Putamen (tissue), 1 donor: ENCODE data around the gene EXOC3L4.

Source experiments
- DNase-seq: peaks from one replicate; pipeline ENCODE4 v3.0.0-alpha.2; 2016; ENCODE audit warnings: low spot score

Gene EXOC3L4

DNA sequence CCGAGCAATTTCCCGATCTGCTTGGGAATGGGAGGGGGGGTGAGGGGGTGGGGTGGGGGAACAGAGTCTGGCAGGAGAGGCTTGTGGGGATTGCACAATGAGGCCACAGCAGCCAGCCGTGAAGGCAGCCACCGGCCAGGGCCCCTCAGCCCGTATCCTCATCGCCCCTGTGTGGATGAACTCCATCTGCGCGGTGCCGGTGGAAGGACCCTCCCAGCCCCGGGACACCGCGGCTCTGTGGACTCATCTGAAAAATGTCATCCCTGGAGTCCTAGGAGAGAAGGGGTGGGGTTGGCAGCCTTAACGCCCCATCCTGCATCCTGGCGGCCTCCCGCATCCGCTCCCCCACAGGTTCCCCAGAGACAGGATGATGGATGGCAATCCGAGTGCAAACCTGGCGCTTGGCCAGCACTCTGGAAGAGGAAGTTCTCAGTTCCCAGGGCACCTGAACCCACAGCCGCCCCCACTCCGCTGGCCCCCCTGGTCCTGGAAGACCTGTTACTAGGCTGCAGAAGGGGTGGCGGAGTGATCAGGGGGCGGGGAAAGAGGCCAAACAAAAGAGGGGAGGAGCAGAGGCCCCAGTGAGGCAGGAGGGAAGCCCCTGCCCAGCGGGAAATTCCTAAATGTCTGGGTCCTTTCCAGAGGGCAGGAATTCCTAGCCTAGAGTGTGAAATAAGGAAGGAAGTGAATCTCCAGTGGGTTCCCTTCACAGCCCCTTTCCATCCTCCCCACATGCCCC lies 27.5 kb downstream of the EXOC3L4 start:
- DNase-seq, result no peak

DNA sequence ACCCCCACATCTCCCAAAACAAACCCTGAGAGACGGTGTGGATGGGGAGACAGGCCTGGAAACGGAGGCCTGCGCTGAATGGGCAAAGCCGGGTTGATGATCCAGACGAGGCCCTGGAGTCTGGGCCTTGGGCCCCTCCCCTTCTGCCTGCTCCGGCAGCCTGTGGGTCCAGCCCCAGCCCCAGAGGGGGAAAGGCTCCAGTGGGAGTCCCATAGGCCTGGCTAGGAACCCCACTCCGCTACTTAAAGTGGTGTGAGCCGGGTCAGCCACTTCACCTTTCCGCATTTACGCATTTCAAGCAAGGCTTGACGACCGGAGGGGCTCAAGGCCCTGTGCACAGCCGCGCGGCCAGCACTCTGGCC lies 28.0 kb downstream of the EXOC3L4 start:
- no peak for DNase-seq

DNA sequence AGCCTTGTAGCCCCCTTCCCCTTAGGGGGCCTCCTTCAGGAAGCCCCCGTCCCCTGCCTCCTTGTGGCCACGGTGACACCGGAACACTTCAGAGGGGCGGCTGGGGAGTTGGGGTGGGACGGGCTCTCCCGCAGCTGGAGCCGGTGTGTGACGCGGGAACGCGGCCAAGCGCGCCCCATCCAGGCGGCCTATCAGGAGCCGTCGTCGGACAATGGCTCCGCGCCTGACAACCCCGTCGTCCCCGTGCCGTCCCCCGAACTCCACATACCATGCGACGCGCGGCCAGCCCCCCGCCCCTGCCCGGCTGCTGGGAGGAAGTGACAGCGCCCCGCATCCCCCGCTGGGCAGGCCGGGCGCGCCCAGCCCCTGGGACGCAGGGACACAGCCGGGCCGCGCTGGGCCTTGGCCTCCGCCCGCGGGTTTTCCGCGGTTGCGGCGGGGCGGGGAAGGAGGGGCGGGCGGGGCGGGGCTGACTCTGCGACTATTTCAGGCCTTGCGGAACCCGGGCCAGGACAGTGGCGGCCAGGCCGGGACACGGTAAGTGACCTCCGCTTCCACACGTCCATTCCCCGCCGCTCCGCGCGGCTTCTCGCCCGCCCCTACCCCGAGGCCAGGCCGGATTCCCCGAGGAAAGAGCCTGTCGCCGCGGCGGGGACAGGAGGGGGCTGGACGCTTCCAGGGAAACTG lies 28.6 kb downstream of the EXOC3L4 start, which contains the start of gene TNFAIP2:
TNFAIP2 (plus strand) TSS at position 515 of the 687 bp plus-strand sequence. CDS start 2,997 bp downstream, outside the sequence.
- DNase-seq, result no peak

DNA sequence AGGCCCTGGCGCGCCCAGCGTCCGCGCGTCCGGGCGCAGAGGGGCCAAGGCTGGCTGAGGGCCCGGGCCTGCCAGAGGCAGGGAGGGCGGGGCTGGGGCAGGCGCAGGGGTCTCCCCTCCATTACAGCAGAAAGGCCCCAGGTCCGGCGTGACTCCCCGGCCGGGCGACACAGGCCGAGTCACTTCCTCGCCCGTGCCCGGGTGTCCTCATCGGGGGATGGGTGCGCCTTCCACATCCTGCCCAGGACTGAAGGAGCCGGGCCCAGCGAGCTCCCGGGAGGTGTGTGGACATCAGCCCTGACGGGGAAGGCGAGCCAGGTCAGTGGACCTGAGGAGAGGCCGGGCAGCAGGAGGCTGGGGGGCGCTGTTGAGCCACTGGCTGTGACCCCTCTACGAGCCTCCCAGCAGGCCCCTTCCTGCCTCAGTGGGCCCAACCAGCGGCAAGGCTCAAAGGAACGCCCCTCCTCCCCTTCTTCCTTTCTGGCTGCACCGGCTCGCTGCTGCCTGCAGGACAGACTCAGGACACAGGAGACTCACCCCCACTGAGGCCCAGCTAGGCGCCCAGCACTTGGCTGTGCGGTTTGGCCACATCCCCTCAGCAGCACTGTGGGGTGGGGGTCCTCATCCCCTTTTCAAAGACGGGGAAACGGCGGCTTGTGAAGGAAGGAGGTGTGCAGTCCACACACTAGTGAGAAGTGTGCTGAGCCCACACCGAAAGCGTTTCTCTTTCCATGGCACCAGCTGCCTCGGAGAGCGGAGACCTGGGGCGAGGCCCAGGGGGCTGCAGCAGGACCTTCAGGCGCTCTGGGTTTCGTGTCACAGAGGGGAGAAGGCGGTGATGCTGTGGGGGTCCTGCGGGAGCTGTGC lies 29.3 kb downstream of the EXOC3L4 start:
- DNase-seq, result no peak

DNA sequence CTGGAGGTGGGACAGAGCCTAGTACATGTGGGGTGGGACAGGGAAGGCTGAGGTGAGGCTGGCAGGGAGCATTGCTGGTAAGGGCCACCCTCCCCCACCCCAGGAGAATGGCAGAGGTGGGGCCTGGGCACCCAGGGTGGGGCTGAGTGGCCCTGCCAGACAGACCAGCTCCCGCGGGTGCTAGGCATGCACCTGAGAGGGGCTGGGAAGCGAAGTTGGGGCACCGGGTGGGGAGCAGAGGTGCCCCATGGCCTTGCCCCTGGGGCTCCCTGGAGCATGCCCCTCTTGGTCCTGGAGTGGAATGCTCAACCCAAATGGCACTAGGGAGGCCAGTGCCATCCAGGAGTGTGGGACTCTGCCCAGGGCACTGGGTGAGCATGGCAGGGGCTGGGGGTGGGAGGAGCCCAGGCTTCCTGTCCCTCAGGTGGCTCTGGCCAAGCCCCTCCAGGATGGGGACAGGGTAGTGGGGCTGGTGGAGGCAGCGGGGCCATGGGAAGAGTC lies 30.0 kb downstream of the EXOC3L4 start:
- no peak for DNase-seq

DNA sequence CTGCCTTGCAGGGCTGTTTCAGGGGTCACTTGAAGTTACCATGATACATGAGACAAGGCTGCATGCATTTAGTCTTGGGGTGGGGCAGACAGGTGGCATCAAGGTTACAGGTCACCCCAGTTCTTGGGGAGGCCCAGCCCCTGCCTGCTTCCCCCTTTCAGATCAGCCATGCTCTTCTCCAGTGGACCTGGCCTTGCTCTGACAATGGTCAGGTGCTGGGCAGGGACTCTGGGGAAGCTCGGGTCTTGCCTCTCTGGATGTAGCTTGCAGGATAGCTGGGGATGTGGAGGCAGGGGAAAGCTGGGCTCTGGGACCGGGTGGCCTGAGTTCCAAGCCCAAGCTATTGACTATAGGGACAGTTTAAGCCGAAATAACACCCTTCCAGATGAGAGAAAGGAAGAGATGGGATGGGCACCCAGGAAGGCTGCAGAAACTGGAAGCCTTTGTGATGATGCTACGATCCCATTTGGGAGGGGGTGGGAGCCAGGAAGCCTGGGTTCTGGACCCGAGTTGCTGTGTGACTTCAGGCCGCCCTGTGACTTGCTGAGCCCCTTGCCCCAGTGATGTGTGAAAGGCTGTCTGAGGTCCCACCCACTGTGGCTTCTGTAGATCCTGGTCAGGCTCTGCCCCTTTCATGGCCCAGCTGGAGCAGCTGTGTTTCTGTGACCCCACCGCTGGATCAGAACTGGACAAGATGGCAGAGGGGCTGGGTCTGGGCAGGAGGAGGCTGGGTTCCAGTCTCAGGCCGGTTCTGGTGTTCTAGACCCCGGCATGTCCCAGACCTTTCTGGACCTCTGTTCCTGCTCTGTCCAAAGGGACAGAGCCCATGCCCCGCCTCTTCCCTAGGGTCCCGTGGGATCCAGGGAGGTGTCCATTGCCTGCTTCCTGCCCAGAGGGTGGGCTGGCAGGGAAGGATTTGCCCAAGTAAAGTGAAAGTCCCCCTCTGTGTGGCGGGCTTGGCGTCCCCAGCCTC lies 30.9 kb downstream of the EXOC3L4 start:
- DNase-seq, result no peak

DNA sequence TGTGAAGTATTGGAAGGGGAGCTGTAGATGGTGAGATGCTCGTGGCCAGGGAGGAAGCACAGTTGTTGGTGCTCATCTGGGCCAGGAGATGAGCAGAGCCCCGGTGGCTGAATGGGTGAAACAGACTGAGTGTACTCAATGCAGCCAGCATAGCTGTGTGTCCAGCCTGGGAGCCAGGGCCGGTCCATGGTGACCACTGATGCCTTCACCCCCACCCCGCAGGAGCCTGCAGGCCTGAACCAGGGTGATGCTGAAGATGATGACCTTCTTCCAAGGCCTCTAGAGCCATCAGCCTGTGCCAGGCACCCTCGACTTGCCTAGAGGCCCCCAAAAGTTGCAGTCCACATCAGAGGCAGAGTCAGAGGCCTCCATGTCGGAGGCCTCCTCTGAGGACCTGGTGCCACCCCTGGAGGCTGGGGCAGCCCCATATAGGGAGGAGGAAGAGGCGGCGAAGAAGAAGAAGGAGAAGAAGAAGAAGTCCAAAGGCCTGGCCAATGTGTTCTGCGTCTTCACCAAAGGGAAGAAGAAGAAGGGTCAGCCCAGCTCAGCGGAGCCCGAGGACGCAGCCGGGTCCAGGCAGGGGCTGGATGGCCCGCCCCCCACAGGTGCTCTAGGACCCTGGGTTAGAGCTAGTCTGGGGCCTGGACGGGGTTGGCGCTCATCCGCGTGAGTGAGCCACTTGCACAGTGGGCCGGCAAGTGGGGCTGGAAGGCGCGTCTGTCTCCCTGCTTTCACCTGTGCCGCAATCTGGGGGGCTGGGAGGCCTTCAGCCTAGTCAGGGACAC lies 31.8 kb downstream of the EXOC3L4 start:
- no peak for DNase-seq

DNA sequence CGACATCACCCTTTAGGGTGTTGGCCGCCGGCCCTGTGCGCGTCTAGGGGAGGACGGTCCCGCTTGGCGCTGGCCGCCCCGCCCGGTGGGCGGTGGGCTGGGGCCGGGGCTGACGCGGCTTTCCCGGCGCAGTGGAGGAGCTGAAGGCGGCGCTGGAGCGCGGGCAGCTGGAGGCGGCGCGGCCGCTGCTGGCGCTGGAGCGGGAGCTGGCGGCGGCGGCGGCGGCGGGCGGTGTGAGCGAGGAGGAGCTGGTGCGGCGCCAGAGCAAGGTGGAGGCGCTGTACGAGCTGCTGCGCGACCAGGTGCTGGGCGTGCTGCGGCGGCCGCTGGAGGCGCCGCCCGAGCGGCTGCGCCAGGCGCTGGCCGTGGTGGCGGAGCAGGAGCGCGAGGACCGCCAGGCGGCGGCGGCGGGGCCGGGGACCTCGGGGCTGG lies 32.4 kb downstream of the EXOC3L4 start:
- DNase-seq, result no peak

DNA sequence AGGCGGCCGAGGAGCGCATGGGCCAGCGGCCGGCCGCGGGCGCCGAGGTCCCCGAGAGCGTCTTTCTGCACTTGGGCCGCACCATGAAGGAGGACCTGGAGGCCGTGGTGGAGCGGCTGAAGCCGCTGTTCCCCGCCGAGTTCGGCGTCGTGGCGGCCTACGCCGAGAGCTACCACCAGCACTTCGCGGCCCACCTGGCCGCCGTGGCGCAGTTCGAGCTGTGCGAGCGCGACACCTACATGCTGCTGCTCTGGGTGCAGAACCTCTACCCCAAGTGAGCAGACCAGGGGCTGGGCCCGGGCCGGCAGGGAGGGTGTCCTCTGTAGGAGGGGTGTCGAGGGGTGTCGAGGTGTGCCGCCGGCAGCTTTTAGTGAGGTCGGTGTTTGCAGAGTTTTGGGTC lies 32.8 kb downstream of the EXOC3L4 start:
- no peak for DNase-seq

DNA sequence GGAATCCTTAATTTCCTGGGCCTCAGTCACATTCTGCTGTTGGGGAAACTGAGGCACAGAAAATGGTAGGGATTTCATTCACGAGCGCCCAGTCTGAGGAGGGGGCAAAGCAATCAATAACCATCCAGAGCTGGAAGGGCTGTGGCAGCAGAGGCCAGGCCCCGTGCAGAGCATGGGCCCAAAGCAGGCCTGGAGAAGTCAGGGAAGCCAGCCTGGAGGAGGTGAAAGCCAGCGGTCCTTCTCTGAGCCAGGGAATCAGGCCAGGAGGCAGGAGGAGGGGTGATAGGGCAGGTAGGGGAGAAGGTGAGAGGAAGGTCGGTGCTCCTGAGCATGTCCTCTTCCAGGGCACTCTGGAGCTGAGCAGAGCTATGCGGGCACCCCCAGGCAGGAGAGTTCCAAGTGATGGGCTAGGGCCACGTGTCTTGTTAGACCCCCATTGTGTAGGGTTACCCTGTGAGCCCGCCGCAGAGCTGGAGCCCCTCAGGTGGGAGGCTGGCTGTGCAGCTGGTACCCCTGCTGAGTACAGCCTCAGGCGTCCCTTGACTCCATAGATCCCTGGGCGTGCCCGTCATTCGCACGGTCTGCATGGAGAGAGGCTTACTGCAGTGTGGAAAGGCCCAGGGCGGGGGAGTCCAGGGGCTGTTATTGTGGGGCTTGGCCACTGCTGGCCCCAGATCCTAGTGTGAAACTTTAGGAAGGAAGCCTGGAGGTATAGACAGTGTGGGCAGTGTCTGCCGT lies 33.5 kb downstream of the EXOC3L4 start:
- no peak for DNase-seq

DNA sequence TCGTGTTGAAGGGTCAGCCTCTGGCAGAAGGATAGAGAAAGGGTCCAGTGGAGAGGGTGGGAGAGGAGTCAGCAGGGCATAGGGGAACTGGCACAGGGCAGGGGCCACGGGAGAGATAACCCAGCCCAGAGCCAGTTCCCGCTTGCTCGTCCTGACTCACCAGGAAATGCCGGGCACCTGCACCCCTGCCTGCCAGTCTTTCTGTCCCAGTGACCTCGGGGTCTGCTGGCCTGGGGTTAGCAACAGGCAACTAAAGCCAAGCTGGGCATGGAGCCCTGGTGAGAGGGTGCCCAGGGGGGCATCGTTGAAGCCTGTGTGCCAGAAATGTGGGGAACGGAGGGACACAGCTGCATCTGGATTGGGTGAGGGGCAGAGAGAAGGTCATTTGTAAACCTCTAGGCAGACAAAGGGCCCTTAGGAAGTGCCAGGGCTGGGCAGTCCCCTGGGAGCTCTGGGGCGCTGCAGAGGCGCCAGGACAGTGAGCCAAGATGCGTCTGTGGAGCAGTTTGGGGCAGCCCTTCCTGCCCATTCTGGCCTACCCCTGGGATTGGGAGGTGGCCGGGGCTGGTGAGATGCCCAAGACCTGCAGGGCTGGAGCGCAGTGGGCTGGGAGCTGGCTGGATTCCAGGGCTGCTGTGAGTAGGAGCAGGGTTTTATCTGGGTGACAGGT lies 34.2 kb downstream of the EXOC3L4 start:
- DNase-seq, result no peak

DNA sequence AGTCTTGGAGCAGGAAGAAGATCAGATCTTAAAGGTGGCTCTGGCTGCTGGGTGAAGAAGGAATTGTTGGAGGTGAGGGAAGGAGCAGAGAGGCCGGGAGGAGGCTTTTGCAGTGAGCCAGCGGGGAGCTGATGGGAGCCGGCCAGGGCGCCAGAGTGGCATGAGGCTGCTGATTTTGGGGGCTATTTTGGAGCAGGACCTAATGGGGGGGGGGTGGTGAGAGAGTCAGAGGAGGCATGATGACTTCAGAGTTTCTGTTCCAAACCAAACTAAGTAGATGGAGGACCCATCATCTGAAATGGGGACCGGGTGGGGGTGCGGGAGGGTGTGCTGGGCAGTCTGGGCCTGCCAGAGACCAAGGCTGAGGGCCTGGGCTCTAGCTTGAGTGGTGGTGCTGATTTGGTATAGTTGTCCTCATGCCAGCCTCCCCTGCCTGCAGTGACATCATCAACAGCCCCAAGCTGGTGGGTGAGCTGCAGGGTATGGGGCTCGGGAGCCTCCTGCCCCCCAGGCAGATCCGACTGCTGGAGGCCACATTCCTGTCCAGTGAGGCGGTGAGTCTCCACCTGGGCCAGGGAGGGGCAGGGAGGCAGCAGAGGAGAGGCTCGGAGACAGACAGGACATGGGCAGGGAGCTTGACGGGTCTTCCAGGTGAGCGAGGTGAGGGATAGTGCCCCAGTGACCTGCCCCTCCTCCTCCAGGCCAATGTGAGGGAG lies 34.9 kb downstream of the EXOC3L4 start:
- no peak for DNase-seq

DNA sequence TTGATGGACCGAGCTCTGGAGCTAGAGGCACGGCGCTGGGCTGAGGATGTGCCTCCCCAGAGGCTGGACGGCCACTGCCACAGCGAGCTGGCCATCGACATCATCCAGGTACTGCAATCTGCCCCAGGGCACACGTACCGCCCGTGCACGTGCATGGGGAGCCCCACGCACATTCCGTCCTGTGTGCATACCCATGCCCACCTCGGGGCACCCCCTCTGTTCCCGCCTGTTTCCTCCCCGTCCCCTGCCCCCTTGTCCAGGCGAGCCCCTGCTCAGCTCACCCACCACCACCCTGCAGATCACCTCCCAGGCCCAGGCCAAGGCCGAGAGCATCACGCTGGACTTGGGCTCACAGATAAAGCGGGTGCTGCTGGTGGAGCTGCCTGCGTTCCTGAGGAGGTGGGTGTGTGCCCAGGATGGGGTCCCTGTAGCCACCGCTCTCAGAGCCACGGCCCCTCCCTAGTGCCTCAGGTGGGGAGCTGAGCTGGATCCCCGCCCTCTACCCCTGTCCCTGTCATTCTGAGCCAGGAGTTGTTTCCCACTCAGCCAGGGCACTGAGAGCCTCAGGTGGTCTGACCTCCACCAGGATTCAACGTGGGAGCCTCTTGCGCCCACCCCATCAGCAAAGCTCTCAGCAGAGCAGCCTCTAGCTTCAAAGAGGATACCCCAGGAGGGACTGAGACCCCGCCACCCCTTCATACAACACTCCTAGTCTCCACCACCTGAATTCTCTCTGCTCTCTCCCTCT lies 35.7 kb downstream of the EXOC3L4 start:
- DNase-seq, result no peak

DNA sequence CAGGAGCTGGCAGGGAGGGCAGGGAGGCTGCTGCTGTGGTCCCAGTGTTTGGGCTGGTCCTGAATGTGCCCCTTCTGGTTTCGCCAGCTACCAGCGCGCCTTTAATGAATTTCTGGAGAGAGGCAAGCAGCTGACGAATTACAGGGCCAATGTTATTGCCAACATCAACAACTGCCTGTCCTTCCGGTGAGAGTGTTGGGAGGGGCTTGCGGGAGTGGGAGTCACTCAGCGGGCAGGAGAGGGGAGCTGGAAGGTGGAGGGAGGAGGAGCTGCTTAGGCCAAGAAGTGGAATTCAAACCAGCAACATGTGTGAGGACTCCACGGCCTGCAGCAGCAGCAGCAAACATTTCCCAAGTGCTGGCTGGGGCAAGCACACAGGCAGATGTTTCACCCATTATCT lies 36.4 kb downstream of the EXOC3L4 start:
- no peak for DNase-seq

DNA sequence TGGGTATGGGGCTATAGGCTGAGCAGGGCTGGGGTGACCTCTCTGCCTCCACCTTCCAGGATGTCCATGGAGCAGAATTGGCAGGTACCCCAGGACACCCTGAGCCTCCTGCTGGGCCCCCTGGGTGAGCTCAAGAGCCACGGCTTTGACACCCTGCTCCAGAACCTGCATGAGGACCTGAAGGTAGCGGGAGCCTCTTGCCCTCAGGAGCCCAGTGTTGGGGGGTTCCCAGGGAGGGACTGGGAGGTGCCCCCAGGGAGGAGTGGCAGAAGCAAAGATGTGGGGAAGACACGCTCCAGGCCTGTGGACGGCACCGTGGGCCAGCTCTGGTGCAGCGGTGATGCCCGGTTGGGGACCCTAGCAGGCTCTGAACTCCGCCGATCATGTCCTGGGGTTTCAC lies 37.1 kb downstream of the EXOC3L4 start:
- DNase-seq, result no peak

DNA sequence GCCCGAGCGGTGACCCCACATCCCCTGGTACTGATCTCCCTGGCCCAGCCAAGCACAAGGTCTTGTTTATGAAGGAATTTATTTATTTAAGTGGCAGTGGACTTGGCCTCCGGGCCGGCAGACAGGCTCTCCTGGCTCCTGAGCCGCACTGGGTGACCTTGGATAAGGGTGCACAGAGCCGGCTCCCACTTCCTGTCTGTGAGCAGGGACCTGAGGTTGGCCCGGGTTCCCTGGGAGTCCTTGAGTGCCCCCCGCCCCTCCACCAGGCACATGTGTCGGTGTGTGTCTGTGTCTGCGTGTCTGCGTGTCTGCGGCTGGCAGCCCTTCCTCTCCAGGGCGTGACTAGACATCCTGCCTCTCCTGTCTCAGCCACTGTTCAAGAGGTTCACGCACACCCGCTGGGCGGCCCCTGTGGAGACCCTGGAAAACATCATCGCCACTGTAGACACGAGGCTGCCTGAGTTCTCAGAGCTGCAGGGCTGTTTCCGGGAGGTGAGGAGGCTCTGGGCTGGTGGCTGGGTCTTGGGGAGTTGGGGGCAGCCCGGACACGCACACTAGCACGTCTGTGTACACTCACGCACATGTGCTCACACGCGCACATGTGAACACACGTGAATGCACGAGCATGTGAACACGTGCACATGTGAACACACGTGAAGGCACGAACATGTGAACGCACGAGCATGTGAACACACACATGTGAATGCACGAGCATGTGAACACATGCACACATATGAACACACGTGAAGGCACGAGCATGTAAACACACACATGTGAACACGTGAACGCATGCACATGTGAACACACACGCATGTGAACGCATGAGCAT lies 38.1 kb downstream of the EXOC3L4 start:
- DNase-seq, result no peak
